HepG2 (cell line): Measurements from ENCODE around the gene MAN2A2. TPM values are rescaled to one million over a fixed set of nuclear protein-coding genes. Genes with fewer than 3 reads are reported as not detected.

Source experiments
- ATF1 ChIP-seq: IDR thresholded peaks from 2 replicates; pipeline ENCODE4 v1.6.1; 2016; ENCODE audit warnings: mild to moderate bottlenecking, control low read depth
- HHEX ChIP-seq: IDR thresholded peaks from 2 replicates; pipeline ENCODE4 v1.6.1; 2016; ENCODE audit warnings: control low read depth
- NFYB ChIP-seq: sonication (generic); formaldehyde crosslinking; IDR thresholded peaks from 2 replicates; pipeline ENCODE4 v1.4.0; 2020; ENCODE audit warnings: missing genetic modification reagents
- NFYC ChIP-seq: IDR thresholded peaks from 2 replicates; pipeline ENCODE4 v1.6.1; 2016; ENCODE audit warnings: missing genetic modification reagents, missing compliant biosample characterization
- POLR2G ChIP-seq: fragments of 200-400 bp; formaldehyde crosslinking; IDR thresholded peaks from 2 replicates; pipeline ENCODE4 v1.6.1; 2018; ENCODE audit warnings: mild to moderate bottlenecking, low read depth, low read length, moderate library complexity
- RARA ChIP-seq: IDR thresholded peaks from 2 replicates; pipeline ENCODE4 v1.6.1; 2016; ENCODE audit warnings: missing genetic modification reagents, missing compliant biosample characterization
- RFX1 ChIP-seq: fragments of 450-650 bp; IDR thresholded peaks from 2 replicates; pipeline ENCODE4 v1.6.1; 2017
- SMARCC2 ChIP-seq: fragments of 450-650 bp; IDR thresholded peaks from 2 replicates; pipeline ENCODE4 v1.6.1; 2017; ENCODE audit warnings: antibody characterized with exemption, mild to moderate bottlenecking
- SRSF1 ChIP-seq: fragments of 200-400 bp; formaldehyde crosslinking; optimal IDR thresholded peaks from 2 replicates; pipeline ENCODE3; 2017; ENCODE audit warnings: mild to moderate bottlenecking, low read depth, low read length, moderate library complexity
- U2AF2 ChIP-seq: fragments of 200-400 bp; formaldehyde crosslinking; IDR thresholded peaks from 2 replicates; pipeline ENCODE4 v1.6.1; 2017; ENCODE audit warnings: low read depth, mild to moderate bottlenecking, low read length
- XRCC5 ChIP-seq: fragments of 200-400 bp; formaldehyde crosslinking; optimal IDR thresholded peaks from 2 replicates; pipeline ENCODE3; 2017; ENCODE audit warnings: mild to moderate bottlenecking, low read length
- YEATS2 ChIP-seq: sonication (generic); formaldehyde crosslinking; IDR thresholded peaks from 2 replicates; pipeline ENCODE4 v1.4.0; 2020; ENCODE audit warnings: missing genetic modification reagents, borderline replicate concordance
- ZFP41 ChIP-seq: sonication (generic); formaldehyde crosslinking; IDR thresholded peaks from 2 replicates; pipeline ENCODE4 v1.4.0; 2020; ENCODE audit warnings: mild to moderate bottlenecking, missing genetic modification reagents, borderline replicate concordance
- ZFP90 ChIP-seq: sonication (generic); formaldehyde crosslinking; IDR thresholded peaks from 2 replicates; pipeline ENCODE4 v1.8.0; 2022; ENCODE audit warnings: missing genetic modification reagents, mild to moderate bottlenecking, inconsistent platforms, borderline replicate concordance
- ZNF30 ChIP-seq: sonication (generic); formaldehyde crosslinking; IDR thresholded peaks from 2 replicates; pipeline ENCODE4 v1.5.0; 2020; ENCODE audit warnings: mild to moderate bottlenecking, missing genetic modification reagents
- ZNF383 ChIP-seq: sonication (generic); formaldehyde crosslinking; IDR thresholded peaks from 2 replicates; pipeline ENCODE4 v1.4.0; 2020; ENCODE audit warnings: missing genetic modification reagents, mild to moderate bottlenecking, borderline replicate concordance
- ZNF543 ChIP-seq: sonication (generic); formaldehyde crosslinking; IDR thresholded peaks from 2 replicates; pipeline ENCODE4 v1.4.0; 2020; ENCODE audit warnings: mild to moderate bottlenecking, missing genetic modification reagents
- ZNF614 ChIP-seq: IDR thresholded peaks from 2 replicates; pipeline ENCODE4 v1.6.1; 2018; ENCODE audit warnings: missing biosample characterization, missing genetic modification reagents, inconsistent platforms, borderline replicate concordance
- ZNF672 ChIP-seq: sonication (generic); formaldehyde crosslinking; IDR thresholded peaks from 2 replicates; pipeline ENCODE4 v1.8.1; 2022; ENCODE audit warnings: missing genetic modification reagents
- ZNF839 ChIP-seq: sonication (generic); formaldehyde crosslinking; IDR thresholded peaks from 2 replicates; pipeline ENCODE4 v1.4.0; 2020; ENCODE audit warnings: missing genetic modification reagents, mild to moderate bottlenecking, borderline replicate concordance
- ZNF883 ChIP-seq: sonication (generic); formaldehyde crosslinking; IDR thresholded peaks from 2 replicates; pipeline ENCODE4 v1.5.1; 2020; ENCODE audit warnings: mild to moderate bottlenecking, missing genetic modification reagents; ENCODE audit errors: not compliant biosample characterization
- polyA plus RNA-seq, 8 experiments: library from polyadenylated mRNA; depleted of rRNA in 3 of 8; stranded (reverse) in 7 of 8; unstranded in 1 of 8; fragments of >200 nt; fragmentation: Illumina TruSeq in 4 of 8; extraction: Trizol in 4 of 8; gene quantifications; 2 replicates each; pipeline versions ENCODE4 v1.2.1 to v1.2.3, GENCODE V29; 2011 to 2016; ENCODE audit warnings: low read depth in 4 of 8, missing spikeins in 1 of 8, mixed read lengths in 1 of 8; ENCODE audit not compliant: insufficient read depth in 1 of 8
- total RNA-seq, 5 experiments: library from RNA; depleted of rRNA; stranded (reverse); fragments of >200 nt; fragmentation: Illumina TruSeq; extraction: Trizol; gene quantifications; 2 replicates each; pipeline ENCODE4 v1.2.3, GENCODE V29; 2016; ENCODE audit warnings: low read depth in 1 of 5
- TF ChIP-seq, protein P1 (sequence below): IDR thresholded peaks from 2 replicates; pipeline ENCODE4 v1.6.1; 2016; ENCODE audit warnings: mild to moderate bottlenecking, missing biosample characterization, missing genetic modification reagents
- TF ChIP-seq, protein P2 (sequence below): sonication (generic); formaldehyde crosslinking; IDR thresholded peaks from 2 replicates; pipeline ENCODE4 v1.5.0; 2020; ENCODE audit warnings: mild to moderate bottlenecking, low read depth, missing genetic modification reagents, borderline replicate concordance
- TF ChIP-seq, protein P3 (sequence below): sonication (generic); formaldehyde crosslinking; IDR thresholded peaks from 2 replicates; pipeline ENCODE4 v1.4.0; 2020; ENCODE audit warnings: mild to moderate bottlenecking, low read depth, missing genetic modification reagents
- TF ChIP-seq, protein P4 (sequence below): sonication (generic); formaldehyde crosslinking; IDR thresholded peaks from 2 replicates; pipeline ENCODE4 v1.9.0; 2021; ENCODE audit warnings: missing genetic modification reagents, borderline replicate concordance
- TF ChIP-seq, protein P5 (sequence below): sonication (generic); formaldehyde crosslinking; IDR thresholded peaks from 2 replicates; pipeline ENCODE4 v1.5.0; 2020; ENCODE audit warnings: mild to moderate bottlenecking, missing genetic modification reagents

Gene MAN2A2
- total and polyA plus RNA-seq, 2 of the 13 experiments (the other 11 are each of a cell fraction or from before 2014, with no cell fraction given) = 17.5 to 51.5 TPM

DNA sequence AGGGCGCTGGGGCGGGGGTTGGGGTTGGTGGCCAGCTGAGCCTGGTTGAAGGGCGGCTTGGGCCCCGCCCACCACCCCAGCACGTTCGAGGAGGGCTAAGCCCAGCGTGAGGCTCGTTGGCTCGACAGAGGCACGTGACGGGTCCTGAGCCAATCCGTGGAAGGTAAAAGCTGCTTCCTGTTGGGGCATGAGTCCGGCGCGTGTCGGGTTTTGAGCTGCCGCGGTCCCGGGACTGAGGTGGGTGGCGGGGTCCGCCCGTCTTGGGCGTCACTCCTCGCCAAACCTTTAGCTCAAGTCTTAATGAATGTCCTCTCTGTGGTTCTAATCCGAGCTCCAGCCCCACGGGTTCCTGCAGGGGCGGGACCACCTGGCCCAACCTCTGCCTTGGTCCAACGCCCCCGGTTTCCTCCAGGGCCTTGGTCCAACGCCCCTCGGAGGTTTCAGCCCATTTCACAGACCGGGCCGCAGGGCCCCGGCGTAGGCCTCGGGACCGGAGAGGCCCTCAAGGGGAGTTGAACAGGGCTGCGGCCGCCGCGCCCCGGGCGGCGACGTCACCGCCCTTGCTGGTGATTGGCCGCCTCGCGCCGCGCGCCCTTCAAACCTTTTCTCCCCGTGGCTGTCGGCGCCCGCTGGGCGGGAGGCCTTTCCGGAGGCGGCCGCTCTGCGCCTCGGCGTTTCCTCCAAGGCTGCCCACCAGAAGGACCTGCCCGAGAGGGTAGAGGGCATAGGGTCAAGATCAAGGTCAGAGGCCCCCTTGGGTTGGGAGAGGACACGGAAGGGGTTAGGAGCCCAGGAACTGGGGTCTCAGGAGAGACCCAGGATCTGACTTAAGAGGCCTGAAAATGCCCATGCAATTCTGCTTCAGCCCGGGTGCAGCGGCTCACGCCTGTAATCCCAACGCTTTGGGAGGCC lies 51.9 kb downstream of the MAN2A2 start, which contains the start of gene RCCD1 (continued):
- TF ChIP-seq ZNF614 (CRISPR knock-in tag) = no peak
- no peak for TF ChIP-seq ZNF543
- TF ChIP-seq RFX1 = no peak
- no peak for TF ChIP-seq SRSF1
- 0 out of 2 replicates have a peak, but pooled peaks have one; percentile 24 for TF ChIP-seq HHEX (CRISPR knock-in tag)
- TF ChIP-seq, protein P1, sequence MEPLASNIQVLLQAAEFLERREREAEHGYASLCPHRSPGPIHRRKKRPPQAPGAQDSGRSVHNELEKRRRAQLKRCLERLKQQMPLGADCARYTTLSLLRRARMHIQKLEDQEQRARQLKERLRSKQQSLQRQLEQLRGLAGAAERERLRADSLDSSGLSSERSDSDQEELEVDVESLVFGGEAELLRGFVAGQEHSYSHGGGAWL (CRISPR knock-in tag) = peak; percentile 75
- TF ChIP-seq ZNF839 (CRISPR knock-in tag) = peak; percentile 75; the same call in 1 of the 2 replicates
- TF ChIP-seq RARA (CRISPR knock-in tag) = peak; percentile 13; the same call in 1 of the 2 replicates
- TF ChIP-seq NFYC (CRISPR knock-in tag) = peak; percentile 85
- TF ChIP-seq U2AF2 = no peak
- TF ChIP-seq ZFP90 (CRISPR knock-in tag) = peak; percentile 87; the same call in 1 of the 2 replicates
- TF ChIP-seq ZNF672 = no peak
- TF ChIP-seq, protein P2, sequence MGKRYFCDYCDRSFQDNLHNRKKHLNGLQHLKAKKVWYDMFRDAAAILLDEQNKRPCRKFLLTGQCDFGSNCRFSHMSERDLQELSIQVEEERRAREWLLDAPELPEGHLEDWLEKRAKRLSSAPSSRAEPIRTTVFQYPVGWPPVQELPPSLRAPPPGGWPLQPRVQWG (CRISPR knock-in tag) = no peak
- no peak for TF ChIP-seq ZNF383 (CRISPR knock-in tag)
- TF ChIP-seq, protein P3, sequence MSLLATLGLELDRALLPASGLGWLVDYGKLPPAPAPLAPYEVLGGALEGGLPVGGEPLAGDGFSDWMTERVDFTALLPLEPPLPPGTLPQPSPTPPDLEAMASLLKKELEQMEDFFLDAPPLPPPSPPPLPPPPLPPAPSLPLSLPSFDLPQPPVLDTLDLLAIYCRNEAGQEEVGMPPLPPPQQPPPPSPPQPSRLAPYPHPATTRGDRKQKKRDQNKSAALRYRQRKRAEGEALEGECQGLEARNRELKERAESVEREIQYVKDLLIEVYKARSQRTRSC (CRISPR knock-in tag) = no peak
- TF ChIP-seq, protein P4, sequence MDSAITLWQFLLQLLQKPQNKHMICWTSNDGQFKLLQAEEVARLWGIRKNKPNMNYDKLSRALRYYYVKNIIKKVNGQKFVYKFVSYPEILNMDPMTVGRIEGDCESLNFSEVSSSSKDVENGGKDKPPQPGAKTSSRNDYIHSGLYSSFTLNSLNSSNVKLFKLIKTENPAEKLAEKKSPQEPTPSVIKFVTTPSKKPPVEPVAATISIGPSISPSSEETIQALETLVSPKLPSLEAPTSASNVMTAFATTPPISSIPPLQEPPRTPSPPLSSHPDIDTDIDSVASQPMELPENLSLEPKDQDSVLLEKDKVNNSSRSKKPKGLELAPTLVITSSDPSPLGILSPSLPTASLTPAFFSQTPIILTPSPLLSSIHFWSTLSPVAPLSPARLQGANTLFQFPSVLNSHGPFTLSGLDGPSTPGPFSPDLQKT (CRISPR knock-in tag) = peak; percentile 23; the same call in 1 of the 2 replicates
- TF ChIP-seq ATF1 = no peak
- no peak for TF ChIP-seq ZNF883 (CRISPR knock-in tag)
- peak; percentile 76 for TF ChIP-seq YEATS2 (CRISPR knock-in tag)
- peak; percentile 89 for TF ChIP-seq NFYB
- TF ChIP-seq XRCC5 = peak; percentile 38
- TF ChIP-seq, protein P5, sequence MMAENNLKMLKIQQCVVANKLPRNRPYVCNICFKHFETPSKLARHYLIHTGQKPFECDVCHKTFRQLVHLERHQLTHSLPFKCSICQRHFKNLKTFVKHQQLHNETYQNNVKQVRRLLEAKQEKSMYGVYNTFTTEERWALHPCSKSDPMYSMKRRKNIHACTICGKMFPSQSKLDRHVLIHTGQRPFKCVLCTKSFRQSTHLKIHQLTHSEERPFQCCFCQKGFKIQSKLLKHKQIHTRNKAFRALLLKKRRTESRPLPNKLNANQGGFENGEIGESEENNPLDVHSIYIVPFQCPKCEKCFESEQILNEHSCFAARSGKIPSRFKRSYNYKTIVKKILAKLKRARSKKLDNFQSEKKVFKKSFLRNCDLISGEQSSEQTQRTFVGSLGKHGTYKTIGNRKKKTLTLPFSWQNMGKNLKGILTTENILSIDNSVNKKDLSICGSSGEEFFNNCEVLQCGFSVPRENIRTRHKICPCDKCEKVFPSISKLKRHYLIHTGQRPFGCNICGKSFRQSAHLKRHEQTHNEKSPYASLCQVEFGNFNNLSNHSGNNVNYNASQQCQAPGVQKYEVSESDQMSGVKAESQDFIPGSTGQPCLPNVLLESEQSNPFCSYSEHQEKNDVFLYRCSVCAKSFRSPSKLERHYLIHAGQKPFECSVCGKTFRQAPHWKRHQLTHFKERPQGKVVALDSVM = 0 out of 2 replicates have a peak, but pooled peaks have one; percentile 31
- peak; percentile 74; the same call in 1 of the 2 replicates for TF ChIP-seq ZFP41 (CRISPR knock-in tag)
- no peak for TF ChIP-seq ZNF30 (CRISPR knock-in tag)
- TF ChIP-seq SMARCC2 = no peak
- peak; percentile 88 for TF ChIP-seq POLR2G
